OCI-LY1 (cell line): ENCODE results near the gene ELFN2.
"Not testable (repeated sequence)": the region's sequence is repeated elsewhere in the genome, so short reads cannot be mapped to it uniquely, and the experiment has no call there.

Experiments
- H2AFZ ChIP-seq: fragments of 200-600 bp; sonication (generic), shearing (Covaris generic); 2 replicates; pipeline ENCODE4 v1.6.0; 2014; ENCODE audit warnings: antibody characterized with exemption, mild to moderate bottlenecking, low read length
- H3F3A ChIP-seq: fragments of 200-600 bp; sonication (generic), shearing (Covaris generic); 2 replicates; pipeline ENCODE4 v1.6.0; 2014; ENCODE audit warnings: mild to moderate bottlenecking, antibody characterized with exemption, low read length, moderate library complexity; ENCODE audit not compliant: insufficient read depth
- H3K27ac ChIP-seq: fragments of 200-600 bp; sonication (generic); 2 replicates; pipeline ENCODE4 v1.5.1; 2014; ENCODE audit warnings: low read length, mixed run types, mild to moderate bottlenecking, low read depth; ENCODE audit not compliant: poor library complexity, severe bottlenecking
- H3K27me3 ChIP-seq: fragments of 200-600 bp; sonication (generic); 2 replicates; pipeline ENCODE4 v1.6.0; 2014; ENCODE audit warnings: antibody characterized with exemption, mild to moderate bottlenecking, low read length, moderate library complexity; ENCODE audit not compliant: insufficient read depth
- H3K36me3 ChIP-seq: fragments of 200-600 bp; sonication (generic); 2 replicates; pipeline ENCODE4 v1.6.1; 2014; ENCODE audit warnings: mild to moderate bottlenecking, antibody characterized with exemption, low read length, moderate library complexity, mixed read lengths; ENCODE audit not compliant: insufficient read depth
- H3K4me1 ChIP-seq: fragments of 200-600 bp; sonication (generic); 2 replicates; pipeline ENCODE4 v1.5.1; 2014; ENCODE audit warnings: mild to moderate bottlenecking, low read length, moderate library complexity; ENCODE audit not compliant: insufficient read depth, severe bottlenecking
- H3K4me2 ChIP-seq: fragments of 200-600 bp; sonication (generic), shearing (Covaris generic); 2 replicates; pipeline ENCODE4 v1.6.1; 2014; ENCODE audit warnings: low read length
- H3K4me3 ChIP-seq: fragments of 200-600 bp; sonication (generic); 2 replicates; pipeline ENCODE4 v1.5.1; 2014; ENCODE audit warnings: low read length, low read depth, mild to moderate bottlenecking, mixed read lengths; ENCODE audit not compliant: poor library complexity, severe bottlenecking
- H3K79me2 ChIP-seq: fragments of 200-600 bp; shearing (Covaris generic); 2 replicates; pipeline ENCODE4 v1.6.1; 2016; ENCODE audit warnings: mixed run types, low read length, mixed read lengths; ENCODE audit not compliant: insufficient read depth
- H3K9ac ChIP-seq: fragments of 200-600 bp; sonication (generic), shearing (Covaris generic); 2 replicates; pipeline ENCODE4 v1.6.1; 2014; ENCODE audit warnings: mild to moderate bottlenecking, low read length, mixed read lengths
- H3K9me2 ChIP-seq: fragments of 200-600 bp; sonication (generic), shearing (Covaris generic); 2 replicates; pipeline ENCODE4 v1.6.1; 2014; ENCODE audit warnings: low read depth, mild to moderate bottlenecking, low read length, mixed read lengths
- H3K9me3 ChIP-seq: fragments of 200-600 bp; shearing (Covaris generic); 2 replicates; pipeline ENCODE4 v1.6.1; 2014; ENCODE audit warnings: low read length, mixed read lengths
- H4K20me1 ChIP-seq: fragments of 200-600 bp; sonication (generic), shearing (Covaris generic); 2 replicates; pipeline ENCODE4 v1.6.0; 2016; ENCODE audit warnings: mild to moderate bottlenecking, low read length; ENCODE audit not compliant: insufficient read depth
- CTCF ChIP-seq: fragments of 200-600 bp; sonication (generic), shearing (Covaris generic); IDR thresholded peaks from 2 replicates; pipeline ENCODE4 v1.5.1; 2017; ENCODE audit warnings: mild to moderate bottlenecking, antibody characterized with exemption, low read length, moderate library complexity, mixed read lengths
- EZH2 ChIP-seq: fragments of 200-600 bp; sonication (generic), shearing (Covaris generic); IDR thresholded peaks from 2 replicates; pipeline ENCODE4 v1.8.0; 2017; ENCODE audit warnings: borderline replicate concordance, mixed run types, mild to moderate bottlenecking, antibody characterized with exemption, low read length, moderate library complexity, mixed read lengths

ELFN2 gene

DNA sequence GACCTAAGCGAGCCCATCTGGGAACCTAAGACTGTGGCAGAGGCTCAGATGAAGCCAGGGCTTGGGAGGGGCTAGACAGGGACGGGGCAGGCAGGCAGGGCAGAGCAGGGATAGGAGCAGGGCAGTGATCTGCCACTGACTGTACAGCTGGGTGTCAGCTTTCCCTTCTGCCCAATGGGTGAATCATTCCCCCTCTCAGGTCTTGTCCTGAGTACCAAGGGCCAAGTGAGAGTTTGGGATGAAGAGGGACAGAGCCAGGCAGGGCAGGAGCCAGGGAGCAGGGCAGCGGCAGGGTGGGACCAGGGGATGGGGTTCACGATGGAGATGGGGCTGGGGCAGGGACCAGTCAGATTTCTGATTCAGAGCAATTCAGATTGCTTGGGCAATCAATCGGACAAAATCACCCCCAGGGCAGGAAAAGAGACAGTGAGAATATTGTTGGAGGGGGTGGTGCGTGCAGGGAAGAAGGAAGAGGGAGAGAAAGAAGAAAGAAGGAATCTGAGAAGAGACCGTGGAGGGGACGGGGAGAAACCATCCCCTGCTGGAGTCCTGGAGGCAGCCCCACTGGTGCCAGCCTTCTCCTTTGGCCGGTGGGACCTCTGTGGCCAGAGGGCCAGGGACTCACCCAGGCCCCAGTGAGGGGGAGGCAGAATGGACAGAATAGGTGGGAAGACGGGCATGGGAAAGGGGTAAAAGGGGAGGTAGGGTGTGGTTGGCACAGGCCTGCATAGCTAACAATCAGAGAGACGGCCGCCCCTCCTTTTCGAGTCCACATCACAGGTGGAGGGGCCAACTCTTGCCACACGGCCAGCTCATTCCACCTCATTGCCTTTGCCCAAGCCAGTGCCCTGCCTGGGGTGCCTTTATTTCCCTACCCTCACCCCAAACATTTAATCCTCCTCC, 97.8 kb downstream of the ELFN2 start:
- no peak overlapping the region for H2AFZ ChIP-seq
- no peaks in the 10 kb centered on the region for H3K9me3 ChIP-seq
- 0 out of 2 replicates have a peak, but pooled peaks cover 5% of the 10 kb centered on the region for H3K27me3 ChIP-seq
- no peak overlapping the region for H3K4me3 ChIP-seq
- no peaks in the 10 kb centered on the region for H3K79me2 ChIP-seq
- TF ChIP-seq CTCF (no peak), EZH2 (no peak)
- no peak overlapping the region for H3K4me2 ChIP-seq
- H3F3A ChIP-seq = no peaks in the 10 kb centered on the region
- H3K27ac ChIP-seq = no peak overlapping the region
- no peaks in the 10 kb centered on the region for H4K20me1 ChIP-seq
- no peaks in the 10 kb centered on the region for H3K4me1 ChIP-seq
- no peaks in the 10 kb centered on the region for H3K9me2 ChIP-seq
- H3K9ac ChIP-seq = no peak overlapping the region
- no peaks in the 10 kb centered on the region for H3K36me3 ChIP-seq

GRCh38 chr22:37328538-37329237, 98.6 kb downstream of the ELFN2 start:
- H3K4me2 ChIP-seq, H3K36me3 ChIP-seq, H3K9me2 ChIP-seq, H3K27ac ChIP-seq, H3F3A ChIP-seq, H3K4me1 ChIP-seq, H3K9me3 ChIP-seq, H3K4me3 ChIP-seq, H2AFZ ChIP-seq, H3K9ac ChIP-seq, H4K20me1 ChIP-seq, H3K27me3 ChIP-seq, H3K79me2 ChIP-seq: not testable (repeated sequence)

GRCh38 chr22:37328017-37328416, 99.3 kb downstream of the ELFN2 start:
- Histone ChIP-seq H3K9ac (no peak overlapping the region), H3K27ac (no peak overlapping the region), H3K4me1 (no peaks in the 10 kb centered on the region)

More at GRCh38 chr22:37328017-37328416, 99.3 kb downstream of the ELFN2 start:
- no peaks in the 10 kb centered on the region for H3F3A ChIP-seq
- H3K27me3 ChIP-seq = no peaks in the 10 kb centered on the region; the same call in 1 of the 2 replicates
- no peaks in the 10 kb centered on the region for H3K9me3 ChIP-seq
- H3K4me3 ChIP-seq = no peak overlapping the region
- H2AFZ ChIP-seq = no peak overlapping the region
- H3K9me2 ChIP-seq = no peaks in the 10 kb centered on the region
- no peaks in the 10 kb centered on the region for H4K20me1 ChIP-seq
- H3K4me2 ChIP-seq = no peak overlapping the region
- TF ChIP-seq CTCF = no peak
- TF ChIP-seq EZH2 = no peak
- H3K36me3 ChIP-seq = no peaks in the 10 kb centered on the region
- no peaks in the 10 kb centered on the region for H3K79me2 ChIP-seq
